NCI-H1092 treated with DMSO at 0.1 percent for 48 hours (cell line): ENCODE measurements around the gene PROC.

ENCODE experiments used
- DNase-seq: peaks from one replicate; lab custom pipeline; 2025; lab: John Stamatoyannopoulos, UW

Gene PROC

DNA sequence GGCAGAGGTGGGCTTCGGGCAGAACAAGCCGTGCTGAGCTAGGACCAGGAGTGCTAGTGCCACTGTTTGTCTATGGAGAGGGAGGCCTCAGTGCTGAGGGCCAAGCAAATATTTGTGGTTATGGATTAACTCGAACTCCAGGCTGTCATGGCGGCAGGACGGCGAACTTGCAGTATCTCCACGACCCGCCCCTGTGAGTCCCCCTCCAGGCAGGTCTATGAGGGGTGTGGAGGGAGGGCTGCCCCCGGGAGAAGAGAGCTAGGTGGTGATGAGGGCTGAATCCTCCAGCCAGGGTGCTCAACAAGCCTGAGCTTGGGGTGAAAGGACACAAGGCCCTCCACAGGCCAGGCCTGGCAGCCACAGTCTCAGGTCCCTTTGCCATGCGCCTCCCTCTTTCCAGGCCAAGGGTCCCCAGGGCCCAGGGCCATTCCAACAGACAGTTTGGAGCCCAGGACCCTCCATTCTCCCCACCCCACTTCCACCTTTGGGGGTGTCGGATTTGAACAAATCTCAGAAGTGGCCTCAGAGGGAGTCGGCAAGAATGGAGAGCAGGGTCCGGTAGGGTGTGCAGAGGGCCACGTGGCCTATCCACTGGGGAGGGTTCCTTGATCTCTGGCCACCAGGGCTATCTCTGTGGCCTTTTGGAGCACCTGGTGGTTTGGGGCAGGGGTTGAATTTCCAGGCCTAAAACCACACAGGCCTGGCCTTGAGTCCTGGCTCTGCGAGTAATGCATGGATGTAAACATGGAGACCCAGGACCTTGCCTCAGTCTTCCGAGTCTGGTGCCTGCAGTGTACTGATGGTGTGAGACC lies at the start of gene PROC:
TSS of gene PROC (plus strand) at position 128 of the 812 bp plus-strand sequence. CDS start 1,516 bp downstream, outside the sequence.
- no peak for DNase-seq

DNA sequence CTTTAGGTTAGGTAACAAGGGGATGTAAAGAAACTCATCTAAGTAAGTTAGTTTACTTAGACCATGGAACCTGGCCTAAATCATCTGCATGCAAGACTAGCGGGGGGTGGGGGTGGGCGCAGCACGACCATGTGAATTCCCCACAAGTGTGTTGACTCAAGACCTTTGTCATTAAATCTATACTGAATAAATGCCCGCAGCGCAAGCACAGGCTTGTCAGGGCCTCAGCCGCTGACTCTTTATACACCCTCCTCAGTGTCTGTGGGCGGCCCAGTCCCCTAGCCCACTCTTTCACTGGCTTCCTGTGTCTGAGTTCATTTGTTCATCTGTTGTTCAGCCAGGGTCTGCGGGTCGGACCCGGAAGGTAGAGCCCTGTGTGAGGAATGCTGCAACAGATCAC lies 48.2 kb upstream of the PROC start:
- DNase-seq, result no peak

DNA sequence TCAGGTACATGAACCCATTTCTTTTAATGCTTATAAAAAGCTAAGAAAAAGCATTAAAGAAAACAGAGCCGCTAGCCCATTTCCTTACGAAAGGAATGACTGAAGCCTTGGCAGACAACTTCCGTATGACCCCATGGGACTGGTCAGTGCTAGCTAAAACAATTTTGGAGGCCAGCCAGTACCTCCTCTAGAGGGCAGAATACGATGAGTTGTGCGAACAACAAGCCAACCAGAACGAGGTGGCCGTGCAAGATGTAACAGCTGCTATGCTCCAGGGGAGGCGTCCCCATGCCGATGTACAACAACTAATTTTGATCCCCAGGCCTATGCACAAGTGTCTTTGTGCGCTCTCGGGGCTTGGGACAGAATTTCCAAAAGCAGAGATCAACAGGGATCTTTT lies 47.2 kb upstream of the PROC start:
- DNase-seq, result no peak

DNA sequence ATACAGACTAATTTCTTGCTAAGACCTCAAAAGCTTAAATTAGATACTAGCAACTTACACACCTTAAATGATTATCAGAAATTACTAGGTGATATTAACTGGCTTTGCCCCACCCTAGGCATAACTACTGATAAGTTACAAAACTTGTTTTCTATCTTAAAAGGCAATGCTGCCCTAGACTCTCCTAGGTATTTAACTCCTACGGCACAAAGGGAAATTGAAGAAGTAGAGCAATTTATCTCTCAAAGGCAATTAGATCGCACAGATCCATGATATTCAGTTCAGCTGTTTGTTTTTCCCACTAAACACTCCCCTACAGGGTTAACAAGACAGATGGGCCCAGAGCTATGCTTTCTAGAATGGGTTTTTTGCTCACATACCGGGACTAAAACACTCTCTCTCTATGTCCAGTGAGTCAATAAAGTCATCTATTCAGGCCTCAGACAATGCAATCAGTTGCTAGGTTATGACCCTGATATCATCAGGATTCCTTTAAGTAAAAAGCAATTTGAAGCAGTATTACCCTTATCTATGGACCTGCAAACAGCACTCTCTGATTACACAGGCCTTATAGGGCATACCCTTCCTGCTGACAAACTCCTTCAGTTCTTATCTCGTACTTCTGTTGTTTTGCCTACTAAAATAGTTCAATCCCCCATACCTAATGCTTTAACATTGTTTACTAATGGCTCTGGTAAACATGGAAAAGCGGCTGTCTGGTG lies 44.7 kb upstream of the PROC start:
- no peak for DNase-seq

DNA sequence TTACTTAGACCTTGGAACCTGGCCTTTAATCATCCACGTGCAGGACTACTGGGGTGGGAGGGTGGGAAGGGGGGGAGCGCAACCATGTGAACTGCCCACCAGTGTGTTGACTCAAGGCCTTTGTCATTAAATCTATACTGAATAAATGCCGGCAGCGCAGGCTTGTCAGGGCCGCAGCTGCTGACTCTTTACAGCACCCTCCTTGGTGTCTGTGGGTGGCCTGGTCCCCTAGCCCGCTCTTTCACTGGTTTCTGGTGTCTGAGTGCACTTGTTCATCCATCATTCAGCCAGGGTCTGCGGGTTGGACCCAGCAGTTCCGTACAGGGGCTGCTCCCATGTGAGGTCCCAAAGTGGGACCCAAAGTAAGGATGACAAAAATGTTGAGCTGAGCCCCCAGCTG lies 42.0 kb upstream of the PROC start:
- no peak for DNase-seq

DNA sequence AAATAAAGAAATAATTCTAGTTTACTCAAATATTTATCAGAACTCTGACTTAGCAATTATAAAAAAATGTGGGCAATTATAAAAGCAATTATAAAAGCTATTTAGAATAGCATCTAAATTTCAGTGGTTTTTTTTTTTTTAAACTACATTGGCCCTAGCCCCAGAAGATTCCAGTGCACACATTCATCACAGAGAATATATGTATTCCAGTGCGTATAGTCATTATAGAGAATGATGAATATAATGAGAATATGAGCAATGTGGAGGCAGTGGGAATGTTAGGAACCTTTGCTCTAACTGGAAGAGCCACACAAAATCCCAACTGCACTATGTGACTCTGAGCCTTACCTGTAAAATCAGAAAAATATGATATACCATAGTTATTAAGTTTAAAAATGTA lies 41.0 kb upstream of the PROC start:
- no peak for DNase-seq

DNA sequence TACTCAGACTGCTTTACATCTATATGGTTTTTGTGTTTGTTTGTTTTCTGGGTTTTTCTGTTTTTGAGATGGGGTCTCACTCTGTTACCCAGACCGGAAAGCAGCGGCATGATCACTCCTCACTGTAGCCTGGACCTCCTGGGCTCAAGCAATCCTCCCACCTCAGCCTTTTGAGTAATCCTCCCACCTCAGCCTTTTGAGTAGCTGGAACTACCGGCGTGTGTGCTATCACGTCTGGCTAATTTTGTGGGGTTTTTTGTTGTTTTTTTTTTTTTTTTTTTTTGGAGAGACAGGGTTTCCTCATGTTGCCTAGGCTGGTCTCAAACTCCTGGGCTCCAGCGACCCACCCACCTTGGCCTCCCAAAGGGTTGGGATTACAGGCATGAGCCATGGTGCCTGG lies 39.5 kb upstream of the PROC start:
- no peak for DNase-seq

DNA sequence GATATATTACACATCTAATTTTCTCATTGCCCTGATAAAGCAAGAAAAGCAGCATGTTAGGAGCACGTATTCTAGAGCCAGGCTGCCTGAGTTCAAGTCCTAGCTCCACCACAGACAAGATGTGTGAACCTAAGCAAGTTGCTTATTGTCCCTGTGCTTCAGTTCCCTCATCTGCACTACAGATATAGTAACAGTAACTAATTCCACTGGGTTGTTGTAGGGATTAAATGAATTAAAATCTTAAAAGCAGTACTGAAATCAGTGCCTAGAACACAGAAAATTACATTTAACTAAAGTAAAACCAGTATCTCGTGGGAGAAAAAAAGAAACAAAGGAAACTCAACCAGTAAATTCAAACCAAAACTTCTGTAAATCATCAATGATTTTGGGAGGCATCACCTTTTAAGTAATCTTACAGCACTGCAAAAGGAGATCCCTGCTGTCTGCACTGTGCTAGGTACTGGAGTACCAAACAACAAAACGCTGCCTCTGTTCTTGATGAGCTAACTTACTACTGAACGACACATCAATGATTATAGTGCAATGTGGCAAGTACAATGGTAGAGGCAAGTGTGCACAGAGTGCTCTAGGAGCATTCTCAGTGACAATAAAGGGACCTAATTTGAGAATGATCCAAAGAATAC lies 38.4 kb upstream of the PROC start:
- no peak for DNase-seq

DNA sequence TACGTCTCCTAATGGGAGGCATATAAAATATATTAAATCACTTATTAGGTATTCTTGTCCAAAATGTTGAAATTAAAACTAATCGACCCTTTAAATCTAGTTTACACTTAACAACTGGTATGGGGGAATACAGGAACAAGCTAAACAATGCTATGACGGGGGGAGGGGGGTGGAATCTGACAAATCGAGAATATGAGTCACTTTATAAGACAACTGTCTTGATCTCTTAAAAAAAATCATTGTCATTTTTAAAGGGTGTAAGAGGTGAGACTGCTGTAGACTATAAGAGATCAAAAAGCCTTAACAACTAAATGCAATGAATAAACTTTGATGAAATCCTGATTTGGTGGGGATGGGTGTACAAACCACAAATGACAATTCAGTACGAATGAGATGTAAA lies 36.5 kb upstream of the PROC start:
- DNase-seq, result no peak

DNA sequence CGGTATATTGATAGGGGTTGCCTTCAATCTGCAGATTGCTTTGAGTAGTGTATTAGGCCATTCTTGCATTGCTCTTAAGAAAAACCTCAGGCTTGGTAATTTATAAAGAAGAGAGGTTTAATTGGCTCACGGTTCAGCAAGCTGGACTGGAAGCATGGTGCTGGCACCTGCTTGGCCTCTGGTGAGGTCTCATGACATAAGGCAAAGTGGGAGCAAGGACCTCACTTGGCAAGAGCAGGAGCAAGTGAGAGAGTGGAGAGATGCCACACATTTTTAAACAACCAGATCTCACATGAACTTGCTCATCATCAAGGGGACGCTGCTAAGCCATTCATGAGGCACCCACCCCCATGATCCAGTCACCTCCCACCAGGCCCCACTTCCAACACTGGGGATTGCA lies 35.4 kb upstream of the PROC start:
- no peak for DNase-seq

DNA sequence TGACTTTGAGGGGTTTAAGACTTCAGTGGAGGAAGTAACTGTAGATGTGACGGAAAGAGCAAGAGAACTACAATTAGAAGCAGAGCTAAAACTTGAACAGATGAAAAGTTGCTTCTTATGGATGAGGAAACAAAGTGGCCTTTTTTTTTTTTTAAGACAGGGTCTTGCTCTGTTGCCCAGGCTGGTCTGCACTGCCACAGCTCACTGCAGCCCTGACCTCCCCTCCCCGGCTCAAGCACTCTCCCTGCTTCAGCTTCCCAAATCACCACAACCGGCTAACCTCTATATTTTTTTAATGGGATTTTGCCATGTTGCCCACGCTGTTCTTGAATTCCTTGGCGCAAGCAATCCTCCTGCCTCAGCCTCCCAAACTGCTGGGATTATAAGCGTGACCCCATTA lies 33.7 kb upstream of the PROC start:
- no peak for DNase-seq

DNA sequence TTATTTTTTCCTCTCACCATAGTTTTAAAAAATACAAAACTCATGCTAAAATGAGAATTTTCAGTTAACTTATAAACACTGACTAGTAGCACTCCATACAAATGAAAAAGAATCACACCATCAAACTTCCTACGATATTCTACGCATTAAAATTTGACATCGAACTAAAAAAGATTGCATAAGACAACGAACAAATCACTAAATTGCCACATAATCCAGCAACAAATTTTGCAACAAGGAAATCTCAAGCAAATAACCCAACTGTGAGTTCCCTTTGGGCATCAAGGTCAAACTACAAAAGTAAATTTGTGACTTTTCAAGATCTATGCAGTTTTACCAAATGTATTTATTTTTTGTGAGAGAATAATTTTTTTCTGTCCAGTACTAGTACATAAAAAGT lies 32.0 kb upstream of the PROC start:
- DNase-seq, result no peak

DNA sequence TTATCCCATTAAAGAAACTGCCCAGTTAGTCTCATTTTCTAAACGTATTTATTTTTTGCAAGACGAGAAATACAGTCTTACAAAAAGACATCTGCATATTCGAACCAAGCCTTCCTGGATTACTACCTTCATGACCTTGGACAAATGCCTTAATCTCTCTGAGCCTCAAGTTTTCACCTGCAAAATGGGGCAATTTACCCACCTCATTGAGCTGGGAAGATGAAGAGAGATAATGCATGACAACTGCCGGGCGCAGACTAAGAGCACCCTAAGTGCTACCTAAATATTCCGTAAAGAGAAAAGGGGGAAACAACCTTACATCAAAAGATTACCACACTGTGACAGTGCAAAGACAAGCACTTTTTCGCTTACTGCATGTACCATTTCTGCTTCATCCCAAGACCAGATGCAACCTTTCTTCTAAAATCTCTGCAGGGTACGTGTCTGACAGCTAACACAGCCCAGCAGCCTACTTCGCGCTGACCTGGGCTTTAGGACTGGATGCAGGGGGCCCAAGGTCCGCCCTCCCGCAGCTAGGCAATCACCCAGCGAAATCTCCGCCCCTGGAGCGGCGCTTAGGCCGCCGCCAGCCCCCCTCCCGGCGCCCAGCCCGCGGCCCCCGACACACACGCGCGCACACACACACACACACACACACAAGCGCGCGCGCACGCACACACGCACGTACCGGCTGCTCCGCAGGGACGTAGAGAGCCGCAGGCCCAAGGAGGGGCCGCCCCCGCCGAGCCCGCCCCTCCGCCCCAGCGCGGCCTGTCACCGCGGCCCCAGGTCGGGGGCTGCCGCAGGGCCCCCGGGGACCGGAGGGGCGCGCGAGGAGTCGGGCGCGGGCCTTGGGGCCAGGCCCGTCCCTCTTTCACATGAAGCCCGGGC lies 31.2 kb upstream of the PROC start:
- DNase-seq, result peak; percentile 58

DNA sequence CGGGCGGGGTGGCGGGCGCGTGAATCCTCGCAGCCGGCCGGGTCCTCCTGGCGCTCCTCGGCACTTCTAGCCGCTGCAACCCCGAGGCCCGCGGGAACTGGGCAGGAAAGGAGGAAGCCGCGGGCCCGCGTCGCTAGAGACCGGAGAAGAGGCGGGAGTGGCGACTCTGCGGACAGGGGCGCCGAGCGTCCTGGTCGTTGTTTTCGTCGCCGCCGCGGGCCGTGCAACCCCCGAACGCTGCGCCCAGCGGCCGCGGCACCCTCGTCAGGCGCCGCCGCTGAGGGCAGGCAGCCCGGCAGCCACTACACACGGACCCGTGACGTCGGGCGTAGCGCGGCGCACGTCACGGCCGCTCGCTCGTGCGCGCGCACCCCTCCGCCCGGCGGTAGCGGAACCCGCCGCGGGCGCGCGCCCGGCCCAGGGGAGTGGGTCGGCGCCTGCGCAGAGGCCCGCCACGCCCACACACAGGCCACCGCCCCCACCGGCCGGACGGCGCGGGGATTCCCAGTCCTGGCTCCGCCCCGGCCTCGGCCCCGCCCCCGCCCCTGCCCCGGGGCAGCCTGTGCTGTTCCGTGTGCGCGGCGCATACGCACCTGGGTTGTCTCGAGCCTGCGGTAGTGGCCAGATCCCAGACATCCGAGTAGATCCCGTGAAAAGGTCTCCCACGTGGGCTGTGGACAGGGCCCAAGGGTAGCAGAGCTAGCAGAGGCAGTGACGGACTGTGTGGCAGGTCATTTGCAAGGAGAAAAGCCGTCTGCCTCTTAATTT lies 30.4 kb upstream of the PROC start, which contains the start of gene MAP3K2:
TSS of gene MAP3K2 (minus strand) at position 321 of the 768 bp plus-strand sequence. CDS start 44,846 bp downstream, outside the sequence.
- DNase-seq, result peak; percentile 72

DNA sequence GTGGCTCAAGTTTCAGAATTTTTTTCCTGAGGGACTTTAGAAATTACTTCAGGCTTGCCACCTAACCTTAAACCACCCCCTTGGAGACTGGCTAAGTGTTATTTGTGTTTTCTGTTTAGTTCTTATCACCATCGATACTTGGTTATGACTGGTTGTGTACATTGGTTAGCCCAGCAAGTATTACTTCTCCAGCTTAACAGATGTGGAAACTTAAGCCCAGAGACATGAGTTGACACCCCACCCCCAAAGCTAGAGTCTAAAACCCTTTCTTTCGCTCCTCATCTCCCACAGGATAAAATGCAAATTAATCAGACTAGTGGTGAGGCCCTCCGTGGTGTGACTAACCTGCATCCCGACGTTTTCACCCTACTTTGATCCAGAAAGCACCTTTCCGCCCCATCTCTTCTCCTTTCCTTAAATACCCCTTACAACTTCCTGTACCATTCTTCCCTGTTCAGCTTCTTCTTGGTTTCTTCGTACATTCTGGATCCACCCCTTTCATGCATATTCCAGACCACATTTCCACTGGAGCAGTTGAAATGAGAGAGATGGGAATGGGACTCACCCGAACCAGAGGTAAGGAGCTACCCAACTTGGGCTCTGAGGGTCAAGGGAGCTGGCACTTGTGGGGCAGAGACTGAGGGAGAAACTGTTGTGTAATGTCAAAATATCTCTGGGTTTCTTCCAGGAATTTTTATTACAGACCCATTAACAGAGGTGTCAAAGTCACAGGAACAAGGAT lies 29.6 kb upstream of the PROC start:
- DNase-seq, result no peak

DNA sequence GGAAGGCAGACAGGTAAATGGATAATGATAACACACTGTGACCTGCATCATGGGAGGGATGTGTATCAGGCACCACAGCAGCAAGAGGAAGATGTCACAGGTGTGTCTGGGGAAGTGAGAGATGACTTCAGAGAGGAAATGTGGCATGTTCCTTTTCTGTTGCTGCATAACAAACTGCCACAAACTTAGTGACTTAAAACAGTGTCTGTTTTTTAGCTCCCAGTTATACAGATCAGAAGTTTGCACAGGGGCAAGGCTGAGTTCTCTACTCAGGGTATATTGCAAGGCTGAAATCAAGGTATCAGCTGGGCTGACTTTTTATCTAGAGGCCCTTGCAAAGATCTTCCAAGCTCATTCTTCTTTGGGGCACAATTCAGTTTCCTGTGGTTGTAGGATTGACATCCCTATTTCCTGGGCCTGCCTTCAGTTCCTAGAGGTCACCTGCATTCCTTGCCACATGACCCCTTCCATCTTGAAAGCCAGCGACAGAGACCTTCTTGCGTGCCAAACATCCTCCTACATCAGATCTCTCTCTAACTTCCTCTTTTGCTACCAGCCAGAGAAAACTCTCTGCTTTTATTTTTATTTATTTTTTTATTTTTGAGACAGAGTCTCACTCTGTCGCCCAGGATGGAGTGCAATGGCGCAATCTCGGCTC lies 28.3 kb upstream of the PROC start:
- no peak for DNase-seq

DNA sequence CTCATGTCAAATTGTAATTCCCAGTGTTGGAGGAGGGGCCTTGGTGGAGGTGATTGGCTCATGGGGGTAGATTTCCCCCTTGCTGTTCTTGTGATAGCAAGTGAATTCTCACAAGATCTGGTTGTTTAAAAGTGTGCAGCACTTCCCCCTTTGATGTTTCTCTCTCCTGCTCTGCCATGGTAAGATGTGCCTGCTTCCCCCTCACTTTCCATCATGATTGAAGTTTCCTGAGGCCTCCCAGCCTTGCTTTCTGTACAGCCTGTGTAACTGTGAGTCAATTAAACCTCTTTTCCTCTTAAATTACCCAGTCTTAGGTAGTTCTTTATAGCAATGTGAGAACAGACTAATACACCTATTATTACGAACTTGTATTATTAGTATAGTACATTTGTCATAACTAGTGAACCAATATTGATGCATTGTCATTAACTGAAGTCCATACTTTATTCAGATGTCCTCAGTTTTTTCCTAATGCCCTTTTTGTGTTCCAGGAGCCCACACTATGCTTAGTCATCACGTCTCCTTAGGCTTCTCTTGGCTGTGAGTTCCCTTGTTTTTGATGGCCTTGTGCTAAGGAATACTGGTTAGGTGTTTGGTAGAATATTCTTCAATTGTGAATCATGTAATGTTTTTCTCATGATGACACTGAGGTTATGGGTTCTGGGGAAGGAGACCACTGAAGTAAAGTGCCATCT lies 25.9 kb upstream of the PROC start:
- no peak for DNase-seq

DNA sequence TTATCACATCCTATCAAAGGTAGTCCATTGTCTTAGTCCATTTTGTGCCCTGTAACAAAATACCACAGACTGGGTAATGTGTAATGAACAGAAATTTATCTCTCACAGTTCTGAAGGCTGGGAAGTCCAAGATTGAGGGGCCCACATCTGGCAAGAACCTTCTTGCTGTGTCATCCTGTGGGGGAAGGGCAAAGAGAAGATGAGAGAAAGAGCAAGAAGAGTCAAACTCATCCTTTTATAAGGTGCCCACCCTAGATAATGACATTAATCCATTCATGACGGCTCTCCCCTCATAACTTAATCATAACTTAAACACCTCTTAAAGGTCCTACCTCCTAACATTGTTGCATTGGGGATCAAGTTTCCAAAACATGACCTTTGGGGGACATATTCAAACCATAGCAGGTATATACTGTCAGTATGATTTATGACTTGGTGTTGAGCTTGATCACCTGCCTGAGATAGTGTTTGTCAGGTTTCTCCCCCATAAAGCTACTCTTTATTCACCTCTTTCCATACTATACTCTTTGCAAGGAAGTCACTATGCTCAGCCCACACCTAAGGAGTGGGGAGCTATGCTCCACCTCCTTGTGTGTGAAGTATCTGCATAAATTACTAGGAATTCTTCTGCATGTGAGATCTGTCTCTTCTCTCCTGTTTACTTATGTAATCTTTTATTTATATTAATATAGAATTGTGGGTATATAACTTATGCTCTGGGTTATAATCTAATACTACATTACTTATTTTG lies 25.2 kb upstream of the PROC start:
- no peak for DNase-seq

DNA sequence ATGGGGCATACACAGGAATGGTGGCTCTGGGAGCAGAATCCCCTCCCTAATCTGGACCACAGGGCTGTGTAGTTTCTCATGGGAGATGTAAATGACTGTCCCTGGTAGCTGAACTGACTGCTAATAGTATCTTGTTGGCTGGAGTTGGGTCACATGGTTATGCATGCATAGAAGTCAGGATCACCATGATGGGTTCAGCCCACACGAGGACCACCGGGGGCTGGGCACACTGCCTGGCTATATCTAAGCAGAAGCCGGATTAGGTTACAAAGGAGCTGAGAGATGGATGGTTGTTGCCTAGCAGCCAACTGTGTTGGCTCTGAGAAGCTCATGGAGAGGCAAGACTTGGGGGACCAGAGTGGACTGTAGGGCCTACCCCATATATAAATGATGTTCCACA lies 23.7 kb upstream of the PROC start:
- no peak for DNase-seq
